HG02885 (cell line): ENCODE results near the gene KCTD14.
"Not testable (repeated sequence)": the region's sequence is repeated elsewhere in the genome, so short reads cannot be mapped to it uniquely, and the experiment has no call there.

Experiments
- ATAC-seq: cut with Tn5 transposase; IDR thresholded peaks from one replicate; pipeline ENCODE4 v1.9.1; 2021; ENCODE audit warnings: mild to moderate bottlenecking; ENCODE audit not compliant: unreplicated experiment, poor library complexity

KCTD14 gene

DNA sequence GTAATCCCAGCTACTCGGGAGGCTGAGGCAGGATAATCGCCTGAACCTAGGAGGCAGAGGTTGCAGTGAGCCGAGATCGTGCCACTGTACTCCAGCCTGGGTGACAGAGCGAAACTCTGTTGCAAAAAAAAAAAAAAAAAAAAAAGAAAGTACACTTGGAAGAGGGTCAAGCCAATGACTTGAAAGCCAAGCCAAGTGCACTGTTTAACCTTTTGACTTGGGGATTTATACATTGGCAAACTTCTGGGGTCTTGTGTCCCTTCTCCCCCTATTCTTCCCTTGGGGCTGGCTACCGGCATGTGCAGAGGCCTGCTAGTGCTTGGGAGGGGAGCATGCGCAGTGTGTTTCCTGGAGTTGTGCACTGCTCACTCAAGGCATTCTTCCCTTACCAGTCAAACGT lies 26.3 kb upstream of the KCTD14 start:
- no peak for ATAC-seq

DNA sequence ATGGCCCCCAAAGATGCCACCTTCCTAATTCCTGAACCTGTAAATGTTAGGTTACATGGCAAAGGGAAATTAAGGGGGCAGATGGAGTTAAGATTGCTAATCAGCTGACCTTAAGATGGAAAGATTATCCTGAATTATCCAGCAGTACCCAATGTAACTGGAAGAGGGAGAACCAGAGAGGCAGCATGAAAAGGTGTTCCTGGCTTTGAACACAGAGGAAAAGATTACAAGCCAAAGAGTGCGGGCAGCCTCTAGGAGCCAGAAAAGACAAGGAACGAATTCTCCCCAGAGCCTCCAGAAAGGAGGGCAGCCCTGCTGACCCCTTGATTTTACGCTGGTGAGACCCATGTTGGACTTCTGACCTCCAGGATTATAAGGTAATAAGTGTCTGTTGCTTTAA lies 25.5 kb upstream of the KCTD14 start:
- ATAC-seq: no peak

DNA sequence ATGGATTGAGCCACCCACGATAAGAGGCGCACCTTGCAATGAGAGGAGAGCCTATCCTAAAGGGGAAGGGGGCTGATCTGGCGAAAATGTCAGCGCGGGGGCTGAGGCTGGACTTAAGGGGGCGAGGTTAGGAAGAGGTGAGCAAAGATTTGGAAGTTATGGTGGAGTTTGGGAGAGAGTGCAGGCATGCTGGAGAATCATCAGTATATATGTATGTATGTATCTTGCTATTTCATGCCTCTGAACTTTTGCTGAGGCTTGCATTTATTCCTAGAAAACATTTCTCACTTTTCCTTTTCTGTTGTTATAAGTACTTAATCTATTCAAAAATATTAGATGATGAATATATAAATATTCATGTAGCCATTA lies 23.4 kb upstream of the KCTD14 start:
- no peak for ATAC-seq

DNA sequence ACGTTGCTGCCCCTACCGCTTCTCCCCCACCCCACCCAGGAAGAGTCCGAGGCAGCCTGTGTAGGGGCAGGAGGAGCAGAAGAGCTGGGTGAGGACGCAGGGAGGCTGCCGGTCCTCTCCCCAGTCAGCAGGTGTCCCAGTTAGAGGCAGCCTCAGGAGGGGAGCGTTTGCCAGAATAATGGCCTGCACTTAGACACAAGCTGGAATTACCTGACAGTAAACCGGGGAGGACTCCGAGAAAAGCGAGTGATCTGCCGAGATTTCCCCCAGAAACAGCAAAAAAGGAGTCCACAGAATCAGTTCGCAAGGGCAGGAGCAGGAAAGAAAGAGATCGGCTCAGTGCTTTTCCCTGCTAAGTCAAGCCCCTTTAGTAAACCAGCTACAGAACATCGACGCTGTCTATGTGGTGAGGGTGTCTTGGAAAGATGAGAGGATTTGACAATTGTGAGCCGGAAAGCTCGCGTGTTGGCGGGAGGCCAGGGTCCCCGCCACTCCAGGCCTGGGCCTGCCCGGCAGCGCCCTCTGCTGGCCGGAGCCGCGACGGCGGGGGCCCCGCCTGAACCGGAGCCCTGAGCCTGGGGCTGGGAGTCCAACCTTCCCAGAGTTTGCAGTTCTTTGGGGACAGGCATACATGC lies 22.9 kb upstream of the KCTD14 start:
- peak; percentile 72 for ATAC-seq

DNA sequence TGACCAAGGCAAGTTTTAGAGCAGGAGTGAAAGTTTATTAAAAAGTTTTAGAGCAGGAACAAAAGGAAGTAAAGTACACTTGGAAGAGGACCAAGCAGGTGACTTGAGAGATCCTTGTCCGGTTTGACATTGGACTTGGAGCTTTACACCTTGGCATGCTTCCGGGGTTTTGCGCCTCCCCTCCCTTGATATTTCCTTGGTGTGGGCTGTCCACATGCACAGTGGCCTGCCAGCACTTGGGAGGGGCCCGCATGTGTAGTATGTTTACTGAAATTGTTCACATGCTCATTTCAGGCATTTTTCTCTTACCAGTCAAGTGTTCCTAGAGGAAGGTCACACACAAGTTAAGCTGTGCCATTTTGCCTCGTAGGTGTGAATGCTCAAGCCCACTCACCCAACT lies 21.6 kb upstream of the KCTD14 start:
- ATAC-seq: no peak

DNA sequence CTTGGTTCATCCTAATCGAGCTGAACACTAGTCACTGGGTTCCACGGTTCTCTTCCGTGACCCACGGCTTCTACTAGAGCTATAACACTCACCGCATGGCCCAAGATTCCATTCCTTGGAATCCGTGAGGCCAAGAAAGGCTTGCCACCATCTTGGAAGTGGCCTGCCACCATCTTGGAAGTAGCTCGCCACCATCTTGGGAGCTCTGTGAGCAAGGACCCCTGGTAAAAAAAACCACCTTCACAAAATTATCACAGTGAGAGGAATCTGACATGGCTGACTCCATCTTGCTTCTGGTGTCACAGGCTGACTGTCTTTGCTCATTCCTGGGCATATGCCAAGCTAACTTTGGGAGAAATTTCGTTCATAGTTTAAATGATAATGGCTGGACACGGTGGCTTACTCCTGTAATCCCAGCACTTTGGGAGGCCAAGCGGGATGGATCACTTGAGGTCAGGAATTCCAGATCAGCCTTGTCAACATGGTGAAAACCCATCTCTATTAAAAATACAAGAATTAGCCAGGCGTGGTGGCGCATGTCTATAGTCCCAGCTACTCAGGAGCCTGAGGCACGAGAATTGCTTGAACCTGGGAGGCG lies 18.9 kb upstream of the KCTD14 start:
- ATAC-seq: no peak

DNA sequence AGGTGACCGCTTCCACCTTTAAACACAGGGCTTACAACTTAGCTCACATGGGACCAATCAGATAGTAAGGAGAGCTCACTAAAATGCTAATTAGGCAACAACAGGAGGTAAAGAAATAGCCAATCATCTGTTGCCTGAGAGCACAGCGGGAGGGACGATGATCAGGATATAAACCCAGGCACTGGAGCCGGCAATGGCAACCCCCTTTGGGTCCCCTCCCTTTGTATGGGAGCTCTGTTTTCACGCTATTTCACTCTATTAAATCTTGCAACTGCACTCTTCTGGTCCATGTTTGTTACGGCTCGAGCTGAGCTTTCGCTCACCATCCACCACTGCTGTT lies 18.3 kb upstream of the KCTD14 start:
- ATAC-seq: not testable (repeated sequence)

DNA sequence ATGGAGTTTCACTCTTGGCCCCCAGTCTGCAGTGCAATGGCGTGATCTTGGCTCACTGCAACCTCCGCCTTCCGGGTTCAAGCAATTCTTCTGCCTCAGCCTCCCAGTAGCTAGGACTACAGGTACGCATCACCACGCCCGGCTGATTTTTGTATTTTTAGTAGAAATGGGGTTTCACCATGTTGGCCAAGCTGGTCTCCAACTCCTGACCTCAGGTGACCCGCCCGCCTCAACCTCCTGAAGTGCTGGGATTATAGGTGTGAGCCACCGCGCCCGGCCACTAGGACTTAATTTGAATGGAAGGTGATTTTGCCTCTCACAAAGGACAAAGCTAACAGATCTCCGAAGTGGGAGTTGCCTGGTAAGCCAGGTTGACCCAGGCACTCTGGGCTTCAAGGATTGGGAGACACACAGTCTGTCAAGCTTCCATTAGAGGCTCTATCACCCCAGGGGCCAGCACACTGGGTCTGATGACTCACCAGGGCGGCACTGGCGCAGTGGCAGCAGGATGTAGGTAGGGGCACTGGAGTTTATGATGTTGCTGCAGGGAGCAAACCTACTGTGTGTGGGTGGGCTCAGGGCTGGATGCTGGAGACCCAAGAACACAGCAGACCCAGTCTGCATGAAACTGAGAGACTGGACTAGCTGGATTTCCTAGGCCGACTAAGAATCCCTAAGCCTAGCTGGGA lies 17.8 kb upstream of the KCTD14 start:
- ATAC-seq: no peak

DNA sequence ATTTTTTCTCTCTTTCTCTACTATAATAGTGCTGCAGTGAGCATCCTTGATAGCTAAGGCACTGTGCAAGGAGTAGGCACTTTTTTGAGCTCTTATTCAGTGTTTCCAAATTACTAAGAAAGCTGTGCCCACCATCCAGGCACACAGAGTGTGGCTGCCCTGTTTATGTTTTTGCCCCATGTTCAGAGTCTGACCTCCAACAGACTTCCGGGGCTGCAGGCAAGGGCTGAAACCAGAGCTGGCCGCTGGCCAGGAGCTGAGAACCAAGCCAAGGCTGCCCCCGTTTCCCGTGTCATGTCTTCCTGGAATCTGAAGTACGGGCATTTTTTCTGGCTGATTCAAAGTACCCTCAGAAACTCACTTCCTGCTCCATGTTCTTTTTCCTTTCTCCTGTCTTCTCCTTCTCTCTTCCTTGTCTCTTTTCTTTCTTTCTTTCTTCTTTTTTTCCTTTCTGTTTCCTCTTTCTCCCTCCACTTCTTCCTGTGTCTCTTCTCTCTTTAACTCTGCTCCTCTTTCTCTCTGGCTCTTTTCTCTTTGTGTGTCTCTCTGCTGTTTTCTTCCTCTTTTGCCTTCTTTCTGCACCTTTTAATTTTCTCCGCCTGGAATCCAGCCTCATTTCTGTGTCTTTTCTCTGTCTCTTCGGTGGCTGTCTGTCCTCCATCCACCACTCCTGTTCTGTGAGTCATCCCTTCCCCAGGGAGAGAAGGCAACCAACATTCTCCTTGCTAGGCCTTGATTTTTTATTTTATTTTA lies 17.0 kb upstream of the KCTD14 start:
- peak; percentile 44 for ATAC-seq

DNA sequence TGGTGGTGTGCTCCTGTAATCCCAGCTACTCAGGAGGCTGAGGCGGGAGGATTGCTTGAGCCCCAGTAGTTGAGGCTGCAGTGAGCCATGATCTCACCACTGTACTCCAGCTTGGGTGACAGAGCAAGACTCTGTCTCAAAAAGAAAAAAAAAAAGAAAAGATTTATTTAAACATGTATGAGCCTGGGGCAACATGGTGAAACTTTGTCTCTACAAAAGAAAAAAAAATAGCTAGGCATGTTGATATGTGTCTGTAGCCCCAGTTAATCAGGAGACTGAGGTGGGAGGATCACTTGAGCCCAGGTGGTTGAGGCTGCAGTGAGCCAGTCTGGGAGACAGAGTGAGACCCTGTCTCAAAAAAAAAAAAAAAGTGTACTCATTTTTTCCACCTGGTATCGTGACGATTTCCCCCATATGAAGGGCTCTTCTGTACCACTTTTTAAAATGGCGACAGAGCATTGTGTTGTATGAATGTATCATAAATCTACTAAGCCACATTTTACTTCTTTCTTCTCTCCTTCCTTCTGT lies 16.4 kb upstream of the KCTD14 start:
- ATAC-seq: no peak

DNA sequence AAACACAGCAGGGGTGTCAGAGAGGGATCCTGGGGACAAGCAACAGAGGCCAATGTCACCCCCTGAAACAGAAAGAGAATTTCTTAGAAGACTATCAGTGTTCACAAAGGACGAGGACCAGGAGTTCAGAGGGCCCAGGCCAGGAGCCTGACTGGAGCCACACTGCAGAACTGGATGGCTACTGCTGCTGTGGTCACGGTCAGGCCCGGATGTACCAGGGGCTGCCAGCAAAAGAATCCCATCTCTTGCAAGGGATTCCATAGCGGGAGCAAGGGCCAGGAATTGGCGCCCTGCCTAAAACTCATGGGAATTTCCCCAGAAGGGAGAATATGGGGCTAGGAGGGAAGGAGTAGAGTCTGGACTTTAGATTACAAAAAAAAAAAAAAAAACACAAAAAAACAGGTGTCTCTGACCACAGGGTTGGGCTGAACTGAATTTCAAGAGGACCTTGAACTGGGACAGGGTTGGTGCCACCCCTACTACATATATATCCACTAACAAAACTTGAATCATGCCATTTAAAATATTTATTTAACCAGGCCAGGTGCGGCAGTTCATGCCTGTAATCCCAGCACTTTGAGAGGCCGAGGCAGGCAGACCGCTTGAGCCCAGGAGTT lies 15.7 kb upstream of the KCTD14 start:
- no peak for ATAC-seq

DNA sequence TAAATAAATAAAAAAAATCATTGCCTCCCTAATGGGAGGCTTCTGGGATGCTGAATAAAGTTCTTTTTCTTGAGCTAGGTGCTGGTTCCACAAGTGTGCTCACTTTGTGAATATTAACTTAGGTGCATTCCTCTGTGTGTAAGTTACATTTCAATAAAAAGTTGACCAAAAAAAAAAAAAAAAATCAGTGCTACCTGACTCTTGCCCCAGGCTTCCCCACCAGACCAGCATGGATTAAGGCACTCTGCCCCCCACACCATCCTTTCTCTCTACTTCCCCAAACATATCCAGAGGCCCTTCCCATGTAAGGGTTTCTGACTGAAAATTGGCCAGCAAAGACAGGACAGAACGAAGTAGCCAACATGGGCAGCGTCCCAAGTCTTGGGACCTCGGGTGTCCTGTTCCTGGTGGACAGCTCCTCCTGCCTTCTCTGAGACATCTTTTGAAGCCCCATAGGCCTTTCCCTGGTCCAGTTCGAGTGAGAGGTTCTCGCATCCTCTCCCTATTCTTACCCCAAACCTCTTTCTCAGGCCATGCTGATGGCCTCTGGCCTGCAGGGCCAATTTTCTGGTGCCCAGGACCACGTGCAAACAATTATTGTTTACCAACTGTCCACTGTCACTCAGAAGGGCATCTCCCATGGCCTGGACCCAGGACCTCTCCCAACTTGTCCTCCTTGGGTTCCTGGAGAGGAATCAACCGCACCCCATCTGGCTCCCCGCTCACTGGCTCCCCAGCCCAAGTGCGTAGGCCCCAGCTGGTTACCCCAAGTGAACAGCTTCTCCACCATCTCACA lies 14.9 kb upstream of the KCTD14 start:
- no peak for ATAC-seq

DNA sequence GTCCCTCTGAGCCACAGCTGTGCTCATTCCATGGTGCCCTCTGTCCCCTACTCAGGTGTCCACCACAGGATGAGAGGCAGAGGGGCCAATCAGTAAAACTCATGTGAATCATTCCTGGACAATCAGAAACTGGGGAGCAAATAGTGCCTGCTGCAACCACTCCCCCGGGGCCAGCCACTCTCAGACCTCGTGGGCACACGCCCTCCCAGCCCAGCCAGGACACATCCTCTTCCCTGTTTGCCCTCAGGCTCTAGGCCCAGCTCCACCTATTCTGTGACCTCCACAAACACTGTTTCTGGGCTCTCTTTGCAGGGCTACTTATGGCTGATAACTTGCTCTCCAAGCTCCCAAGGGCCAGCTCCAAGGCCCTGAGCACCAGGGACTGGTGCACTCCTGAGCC lies 14.0 kb upstream of the KCTD14 start:
- no peak for ATAC-seq

DNA sequence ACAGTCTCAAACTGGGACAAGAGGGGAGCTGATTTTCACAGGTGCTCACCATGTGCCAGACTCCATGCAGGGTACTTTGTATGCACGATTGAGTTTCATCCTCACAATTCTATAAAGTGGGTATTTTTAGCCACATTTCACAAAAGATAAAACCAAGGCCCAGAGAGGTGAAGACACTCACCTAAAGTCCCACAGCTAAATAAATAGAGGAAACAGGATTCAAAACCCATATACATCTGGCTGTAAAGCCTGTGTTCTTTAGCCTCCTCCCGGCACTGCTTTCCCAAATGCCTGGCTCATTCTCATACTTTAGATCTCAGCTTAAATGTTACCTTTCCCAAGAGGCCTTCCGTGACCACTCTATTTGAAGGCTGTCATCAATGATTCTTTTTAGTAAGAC lies 13.2 kb upstream of the KCTD14 start:
- no peak for ATAC-seq

DNA sequence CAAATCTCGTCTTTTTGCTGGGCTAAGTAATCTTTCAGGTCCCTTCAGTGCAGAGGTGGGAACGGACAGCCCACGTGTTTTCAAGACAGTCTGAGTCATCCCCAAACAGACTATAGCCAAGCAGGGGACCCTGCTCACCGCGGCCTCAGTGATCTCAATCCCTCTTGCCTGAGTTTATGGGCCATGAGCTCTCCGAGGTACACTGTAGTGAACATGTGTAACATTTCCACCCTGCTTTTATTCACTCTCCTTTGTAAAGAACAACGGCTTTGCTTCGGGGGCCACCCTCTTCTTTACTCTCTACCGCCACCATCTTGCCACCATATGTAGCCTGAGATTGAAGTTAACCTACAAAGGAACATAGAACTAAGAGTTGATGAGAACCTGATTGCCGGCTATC lies 11.5 kb upstream of the KCTD14 start:
- ATAC-seq: no peak

DNA sequence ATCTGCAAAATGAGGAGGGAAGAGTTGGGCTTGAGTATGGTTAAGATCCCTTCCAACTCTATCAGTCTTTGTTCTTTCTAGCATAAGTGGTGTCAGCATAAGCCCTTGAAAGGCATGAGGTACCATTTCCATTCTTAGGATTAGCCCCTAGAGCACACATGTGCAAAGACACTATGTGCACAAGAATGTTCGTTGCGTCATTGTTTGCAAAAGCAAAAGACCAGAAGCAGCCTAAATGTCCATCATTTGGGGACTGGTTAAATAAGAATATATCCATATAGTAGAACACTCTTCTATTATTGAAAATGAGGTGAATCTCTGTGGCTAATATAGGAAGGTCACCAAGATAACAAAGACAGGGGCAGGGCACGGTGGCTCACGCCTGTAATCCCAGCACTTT lies 10.0 kb upstream of the KCTD14 start:
- ATAC-seq: no peak

DNA sequence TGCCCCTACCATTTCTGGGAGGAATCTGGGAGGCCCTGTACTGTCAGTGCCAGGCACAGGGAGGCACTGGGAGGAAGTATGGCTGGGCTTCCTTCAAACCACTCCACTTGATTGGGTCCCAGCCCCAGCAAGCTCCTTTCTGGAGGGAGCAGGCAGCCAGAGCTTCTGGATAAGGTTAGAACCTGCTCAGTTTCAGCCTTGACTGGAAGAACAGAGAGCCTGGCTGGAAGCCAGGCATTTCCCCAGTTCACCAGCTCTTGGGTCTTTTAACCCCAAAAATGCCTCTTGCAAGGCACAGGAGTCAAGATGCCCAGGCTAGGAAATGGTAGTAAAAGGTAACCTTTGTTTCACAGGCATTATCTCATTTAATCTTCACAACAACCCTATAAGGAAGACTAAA lies 9.0 kb upstream of the KCTD14 start:
- no peak for ATAC-seq

DNA sequence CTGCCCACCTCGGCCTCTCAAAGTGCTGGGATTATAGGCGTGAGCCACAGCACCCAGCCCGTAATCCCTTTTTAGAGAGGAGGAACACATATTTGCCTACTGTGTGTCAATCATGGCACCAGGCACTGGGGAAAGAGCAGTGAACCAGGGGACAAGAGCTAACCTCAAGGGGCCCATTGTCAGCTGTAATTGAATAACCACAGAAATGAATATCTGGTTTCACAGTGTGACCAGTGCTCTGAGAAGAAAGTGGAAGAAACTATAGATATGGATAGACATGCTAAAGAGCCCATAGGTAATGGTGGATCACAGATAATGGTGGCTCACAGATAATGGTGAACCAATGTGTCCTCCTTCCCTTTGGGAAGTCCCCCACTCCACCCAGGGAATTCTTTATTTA lies 8.6 kb upstream of the KCTD14 start:
- peak; percentile 71 for ATAC-seq

DNA sequence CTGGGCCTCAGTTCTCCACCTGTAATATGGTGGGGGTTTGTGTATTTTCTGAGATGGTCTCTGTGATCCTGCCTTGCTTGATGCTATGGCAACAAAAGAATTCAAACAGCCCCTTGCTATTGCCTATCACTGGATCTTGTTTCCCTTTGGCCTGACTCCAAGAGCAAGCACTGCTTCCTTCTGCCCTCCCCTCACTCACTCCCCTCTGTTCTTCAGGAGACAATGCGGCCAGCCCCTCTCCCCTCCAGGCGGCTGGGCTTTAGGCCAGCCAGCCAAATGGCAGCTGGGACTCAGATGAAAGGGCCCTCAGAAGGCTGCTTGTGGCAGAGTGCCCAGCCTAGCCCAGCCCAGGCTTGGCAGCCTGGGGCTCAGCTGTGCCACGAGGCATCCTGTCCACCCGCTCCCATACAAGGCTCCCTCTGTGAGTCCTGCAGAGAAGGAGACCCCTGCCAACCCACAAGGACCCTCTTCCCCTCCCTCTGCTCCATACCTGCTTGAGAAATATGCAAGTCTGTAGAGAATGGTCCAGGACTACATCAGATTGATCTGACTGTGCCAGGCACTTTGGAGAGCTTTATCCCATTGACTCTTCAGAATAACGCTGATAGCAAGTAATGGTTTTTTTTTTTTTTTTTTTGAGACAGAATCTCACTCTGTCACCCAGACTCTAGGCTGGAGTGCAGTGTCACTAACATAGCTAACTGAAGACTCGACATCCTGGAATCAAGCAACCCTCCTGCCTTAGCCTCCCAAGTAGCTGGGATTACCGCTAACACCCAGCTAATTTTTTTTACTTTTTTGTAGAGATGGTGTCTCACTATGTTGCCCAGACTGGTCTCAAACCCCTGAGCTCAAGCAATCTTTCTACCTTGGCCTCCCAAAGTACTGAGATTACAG lies 7.6 kb upstream of the KCTD14 start:
- ATAC-seq: no peak
